Naive B cell (primary cell): ENCODE data around the gene TEX264. TPM values are rescaled to one million over a fixed set of nuclear protein-coding genes. Genes with fewer than 3 reads are reported as not detected.
A peak's percentile ranks its signal among the peaks of the same experiment; 100 is the strongest.

Experiments used
- ATAC-seq, 2 donors: fragments of 150-1000 bp; cut with Tn5 transposase; 2 replicates each; pipeline ENCODE4 v1.10.0; 2021; ENCODE audit warnings: low read depth in 2 of 2, mild to moderate bottlenecking in 2 of 2, moderate library complexity in 2 of 2
- DNase-seq: peaks from one replicate; pipeline ENCODE4 v3.0.0; 2022
- H3K27ac Mint-ChIP-seq, 6 donors: one replicate each; pipeline ENCODE4 v1.8.0; 2020 to 2022; ENCODE audit warnings: mild to moderate bottlenecking in 6 of 6, mixed read lengths in 6 of 6, moderate library complexity in 5 of 6, inconsistent platforms in 2 of 6
- H3K27me3 Mint-ChIP-seq, 3 donors: one replicate each; pipeline ENCODE4 v1.8.0; 2021 to 2022; ENCODE audit warnings: mixed read lengths in 3 of 3, mild to moderate bottlenecking in 1 of 3
- H3K36me3 Mint-ChIP-seq, 2 donors: one replicate each; pipeline ENCODE4 v1.8.0; 2020 to 2022; ENCODE audit warnings: mixed read lengths in 2 of 2, inconsistent platforms in 1 of 2, mild to moderate bottlenecking in 1 of 2
- H3K4me1 Mint-ChIP-seq, 3 donors: one replicate each; pipeline ENCODE4 v1.8.0; 2020 to 2022; ENCODE audit warnings: mixed read lengths in 3 of 3, inconsistent platforms in 1 of 3, mild to moderate bottlenecking in 1 of 3, moderate library complexity in 1 of 3
- H3K4me3 Mint-ChIP-seq, 8 donors: one replicate each; pipeline ENCODE4 v1.8.0; 2020 to 2022; ENCODE audit warnings: mild to moderate bottlenecking in 8 of 8, mixed read lengths in 8 of 8, moderate library complexity in 8 of 8, inconsistent platforms in 2 of 8
- H3K9me3 Mint-ChIP-seq, 7 donors: one replicate each; pipeline ENCODE4 v1.8.0; 2020 to 2022; ENCODE audit warnings: mixed read lengths in 7 of 7, mild to moderate bottlenecking in 5 of 7, inconsistent platforms in 2 of 7, moderate library complexity in 1 of 7
- polyA plus RNA-seq, 6 donors: library from polyadenylated mRNA; unstranded; fragments of 300-500 nt; fragmentation: Illumina TruSeq; gene quantifications; one replicate each; pipeline ENCODE4 v1.2.3, GENCODE V29; 2021; ENCODE audit warnings: low read depth in 6 of 6

The TEX264 gene
- polyA plus RNA-seq, 6 donors from 2014 or later = 69.7 to 101 (median 87.2) TPM

DNA sequence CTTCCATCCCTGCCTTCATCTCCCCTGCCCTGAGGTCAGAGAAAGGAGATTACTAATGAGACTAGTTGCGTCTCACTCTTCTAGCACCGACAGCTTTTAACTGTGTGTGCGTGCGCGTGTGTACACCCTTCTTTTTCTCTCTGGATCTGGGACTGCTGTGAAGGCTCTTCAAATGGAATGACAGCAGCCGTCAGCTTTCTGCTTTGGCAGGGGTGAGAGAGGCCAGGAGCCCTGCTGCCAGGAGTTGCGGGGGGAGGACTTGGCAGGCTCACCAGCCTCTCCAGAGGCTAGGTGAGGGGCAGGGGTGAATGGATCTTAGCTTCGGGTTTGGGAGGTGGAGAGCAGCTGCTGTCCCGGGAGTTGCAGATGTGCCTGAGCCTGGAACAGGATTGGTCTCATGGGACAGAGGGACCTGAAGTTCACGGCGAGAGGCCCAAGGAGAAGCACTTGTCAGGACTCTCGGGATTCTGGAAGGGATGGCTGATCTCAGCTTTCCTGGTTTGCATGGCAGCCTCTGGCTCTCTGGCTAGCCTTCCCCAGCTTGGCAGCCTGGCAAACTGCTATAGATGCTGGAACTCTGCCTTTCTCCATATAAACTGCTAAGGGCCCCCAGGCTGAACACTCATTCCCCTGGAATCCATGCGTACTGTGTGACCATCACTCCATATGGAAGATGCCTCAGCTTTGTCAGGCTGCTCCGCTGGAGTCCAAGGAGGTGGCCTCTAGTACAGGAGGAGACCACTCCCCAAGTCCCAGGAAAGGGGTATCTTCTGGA, 16.6 kb downstream of the TEX264 start:
- no peak for DNase-seq
- H3K27me3 Mint-ChIP-seq = no peaks in the 10 kb centered on the region
- no peaks in the 10 kb centered on the region for H3K9me3 Mint-ChIP-seq
- H3K4me3 Mint-ChIP-seq = peak overlapping the region in 4 of 8 donors; percentile 29 to 77 (median 67)
- peaks cover 44 to 58% (median 55%) of the 10 kb centered on the region in 3 donors for H3K4me1 Mint-ChIP-seq
- peak overlapping the region; percentile 69 to 97 (median 94) for H3K27ac Mint-ChIP-seq
- no peak for ATAC-seq
- H3K36me3 Mint-ChIP-seq = peaks cover 0 to 7% of the 10 kb centered on the region in 2 donors

GRCh38 chr3:51688206-51688600, 17.2 kb downstream of the TEX264 start:
- H3K4me3 Mint-ChIP-seq = peak overlapping the region in 1 of 8 donors; percentile 1
- H3K9me3 Mint-ChIP-seq = no peaks in the 10 kb centered on the region
- ATAC-seq (no peak), DNase-seq (no peak)
- H3K27me3 Mint-ChIP-seq = no peaks in the 10 kb centered on the region
- H3K27ac Mint-ChIP-seq = peak overlapping the region in 3 of 6 donors; percentile 64 to 69 (median 66)
- H3K36me3 Mint-ChIP-seq = peaks cover 0 to 7% of the 10 kb centered on the region in 2 donors
- peaks cover 38 to 52% (median 49%) of the 10 kb centered on the region in 3 donors for H3K4me1 Mint-ChIP-seq

DNA sequence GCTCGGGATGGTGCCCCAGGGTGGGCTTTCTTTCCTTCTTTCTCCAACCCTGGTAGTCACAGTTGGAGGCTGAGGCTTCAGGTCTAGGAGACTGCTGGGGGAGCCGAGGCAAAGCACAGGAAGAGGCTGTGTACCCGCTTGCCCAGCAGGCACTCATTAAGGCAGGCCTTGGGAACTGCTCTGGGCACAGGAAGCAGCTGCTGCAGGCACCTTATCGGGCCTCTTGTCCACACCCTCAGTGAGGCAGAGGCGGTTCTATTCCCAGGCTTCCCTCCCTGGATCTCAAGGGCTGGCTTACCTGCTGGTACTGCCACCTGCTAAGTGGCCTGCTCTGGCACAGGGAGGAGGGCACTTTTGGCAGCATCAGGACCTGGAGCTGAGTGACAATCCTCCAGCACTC, 20.0 kb downstream of the TEX264 start:
- Mint-ChIP-seq H3K36me3 (peaks cover 0 to 15% of the 10 kb centered on the region in 2 donors), H3K27me3 (no peaks in the 10 kb centered on the region), H3K27ac (peak overlapping the region in 1 of 6 donors; percentile 92), H3K4me3 (no peak overlapping the region), H3K4me1 (peaks cover 26 to 32% (median 32%) of the 10 kb centered on the region in 3 donors), H3K9me3 (no peaks in the 10 kb centered on the region)
- ATAC-seq = no peak
- DNase-seq = no peak

DNA sequence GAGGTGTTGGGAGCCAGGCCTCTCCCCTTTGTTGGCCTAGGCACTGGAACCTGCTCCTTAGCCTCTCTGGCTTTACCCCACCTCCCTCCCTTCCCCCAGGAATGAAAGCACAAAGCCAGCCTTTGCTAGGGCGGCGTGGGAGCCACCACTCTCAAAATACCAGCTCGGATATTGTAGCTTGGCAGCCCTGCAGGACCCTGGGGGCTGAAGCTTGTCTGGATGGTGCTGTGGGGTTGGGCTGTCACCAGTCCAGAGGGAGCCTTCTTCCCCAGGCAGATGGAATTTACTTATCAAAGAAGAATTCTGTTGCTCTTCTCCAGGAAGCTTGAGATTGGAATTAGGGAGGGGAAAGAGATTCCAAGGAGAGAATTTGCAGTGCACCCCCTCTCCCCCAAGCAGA, 20.9 kb downstream of the TEX264 start:
- Mint-ChIP-seq H3K4me1 (peaks cover 18 to 23% (median 22%) of the 10 kb centered on the region in 3 donors), H3K27ac (peak overlapping the region in 3 of 6 donors; percentile 37 to 87 (median 49)), H3K4me3 (no peak overlapping the region), H3K9me3 (no peaks in the 10 kb centered on the region), H3K27me3 (no peaks in the 10 kb centered on the region), H3K36me3 (peaks cover 0 to 15% of the 10 kb centered on the region in 2 donors)
- DNase-seq = no peak
- no peak for ATAC-seq

DNA sequence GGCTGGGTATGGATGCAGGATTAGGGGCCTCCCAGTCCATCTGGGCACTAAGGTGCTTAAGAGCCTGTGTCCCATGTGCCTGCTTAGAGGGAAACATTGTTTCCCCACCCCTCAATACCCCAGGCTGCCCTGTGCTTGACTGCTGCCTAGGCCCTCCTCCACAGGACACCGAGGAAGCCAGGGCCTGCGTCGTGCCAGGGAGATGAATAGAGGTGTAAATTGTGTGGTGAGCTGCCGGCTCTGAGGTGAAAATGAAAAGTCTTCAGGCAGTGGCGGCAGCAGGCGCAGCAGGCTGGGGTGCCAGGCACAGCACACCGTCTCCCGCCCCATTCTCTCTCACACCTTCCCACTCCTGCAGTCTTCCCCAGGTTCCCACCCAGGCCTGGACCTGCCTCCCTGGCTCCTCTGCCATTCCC, 21.9 kb downstream of the TEX264 start:
- Mint-ChIP-seq H3K9me3 (no peaks in the 10 kb centered on the region), H3K27me3 (no peaks in the 10 kb centered on the region), H3K27ac (no peak overlapping the region), H3K4me1 (peaks cover 10 to 13% (median 12%) of the 10 kb centered on the region in 3 donors), H3K4me3 (no peak overlapping the region), H3K36me3 (peaks cover 1 to 20% of the 10 kb centered on the region in 2 donors)
- DNase-seq (no peak), ATAC-seq (no peak)

- peaks cover 4 to 12% (median 12%) of the 10 kb centered on the region in 3 donors for H3K4me1 Mint-ChIP-seq
- no peak for ATAC-seq
- H3K27ac Mint-ChIP-seq = peak overlapping the region in 1 of 6 donors; percentile 58
These were observed 25.9 kb downstream of the TEX264 start for GRCh38 chr3:51696954-51697353.

DNA sequence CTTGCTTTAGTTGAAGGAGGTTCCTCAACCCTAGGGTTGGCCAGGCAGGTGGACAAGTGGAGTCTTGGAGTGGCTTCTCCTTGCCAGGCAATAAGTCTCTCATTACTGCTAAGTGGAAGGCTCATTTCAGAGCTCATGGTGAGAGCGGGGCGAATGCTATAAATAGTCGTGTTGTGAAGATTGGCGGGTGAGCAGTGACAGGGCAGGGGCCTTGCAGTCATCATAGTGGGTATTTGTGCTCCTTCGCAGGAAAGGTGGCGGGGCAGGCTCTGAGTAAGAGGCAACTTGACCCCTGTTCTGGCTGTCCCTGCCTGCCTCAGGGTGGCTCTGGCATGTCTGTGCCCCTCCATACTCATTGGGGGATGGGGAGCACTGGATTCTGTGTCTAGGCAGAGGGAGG, 27.2 kb downstream of the TEX264 start:
- Mint-ChIP-seq H3K36me3 (peaks cover 7 to 30% of the 10 kb centered on the region in 2 donors), H3K9me3 (no peaks in the 10 kb centered on the region), H3K27ac (peak overlapping the region in 1 of 6 donors; percentile 32), H3K4me1 (peaks cover 4 to 12% (median 12%) of the 10 kb centered on the region in 3 donors), H3K27me3 (no peaks in the 10 kb centered on the region), H3K4me3 (peak overlapping the region in 1 of 8 donors; percentile 22)
- DNase-seq = no peak
- no peak for ATAC-seq

More at GRCh38 chr3:51696954-51697353, 25.9 kb downstream of the TEX264 start:
- no peak overlapping the region for H3K4me3 Mint-ChIP-seq
- H3K9me3 Mint-ChIP-seq = no peaks in the 10 kb centered on the region
- H3K27me3 Mint-ChIP-seq = no peaks in the 10 kb centered on the region
- DNase-seq = no peak
- H3K36me3 Mint-ChIP-seq = peaks cover 7 to 30% of the 10 kb centered on the region in 2 donors

DNA sequence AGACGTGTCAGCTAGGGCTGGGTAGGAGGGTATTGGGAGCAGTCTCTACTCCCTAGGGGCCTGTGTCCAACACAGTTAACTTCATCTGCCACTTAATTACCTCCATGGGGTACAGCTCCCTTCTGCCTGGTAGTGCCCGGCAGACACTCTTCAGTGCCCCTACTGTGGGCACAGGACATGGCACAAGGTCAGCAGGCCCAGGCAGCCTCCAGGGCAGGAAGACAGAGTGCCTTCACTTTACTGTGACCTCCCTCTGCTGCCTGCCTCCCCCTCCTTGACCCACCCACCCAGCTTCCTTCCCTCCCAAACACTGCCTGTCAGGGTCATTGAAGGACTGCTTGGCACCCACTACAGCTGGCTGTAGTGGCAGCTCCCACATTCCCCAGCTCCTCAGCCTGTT, 29.4 kb downstream of the TEX264 start:
- Mint-ChIP-seq H3K9me3 (no peaks in the 10 kb centered on the region), H3K4me1 (peaks cover 6 to 17% (median 9%) of the 10 kb centered on the region in 3 donors), H3K27ac (no peak overlapping the region), H3K27me3 (no peaks in the 10 kb centered on the region), H3K4me3 (no peak overlapping the region), H3K36me3 (peaks cover 7 to 31% of the 10 kb centered on the region in 2 donors)
- ATAC-seq = no peak
- DNase-seq = no peak

DNA sequence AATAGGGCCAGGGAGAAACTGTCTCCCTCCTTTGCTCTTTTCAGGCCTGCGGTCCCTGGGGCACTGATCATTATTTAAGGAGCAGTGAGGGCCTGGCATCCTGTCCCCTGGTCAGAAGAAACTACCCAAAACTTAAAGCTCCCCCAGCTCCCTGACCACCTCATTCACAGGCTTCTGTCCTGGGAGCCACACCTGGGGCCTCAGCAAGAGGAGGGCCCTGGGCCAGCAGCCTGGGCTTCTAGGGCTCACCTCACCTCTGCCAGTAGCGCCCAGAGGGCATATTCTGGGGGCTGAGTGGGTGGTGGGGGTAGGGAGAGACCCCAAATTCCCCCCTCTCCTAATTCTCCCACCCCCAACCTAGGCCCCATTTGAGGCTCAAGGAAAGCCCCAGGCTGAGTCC, 31.1 kb downstream of the TEX264 start:
- DNase-seq (no peak), ATAC-seq (no peak)
- H3K9me3 Mint-ChIP-seq = no peaks in the 10 kb centered on the region
- no peak overlapping the region for H3K27ac Mint-ChIP-seq
- peaks cover 6 to 24% (median 18%) of the 10 kb centered on the region in 3 donors for H3K4me1 Mint-ChIP-seq
- no peaks in the 10 kb centered on the region for H3K27me3 Mint-ChIP-seq
- H3K36me3 Mint-ChIP-seq = peaks cover 7 to 31% of the 10 kb centered on the region in 2 donors
- H3K4me3 Mint-ChIP-seq = no peak overlapping the region

GRCh38 chr3:51703068-51703760, 32.2 kb downstream of the TEX264 start:
- Mint-ChIP-seq H3K27me3 (no peaks in the 10 kb centered on the region), H3K4me3 (no peak overlapping the region), H3K36me3 (peaks cover 4 to 24% of the 10 kb centered on the region in 2 donors), H3K27ac (no peak overlapping the region), H3K9me3 (no peaks in the 10 kb centered on the region), H3K4me1 (peaks cover 6 to 29% (median 25%) of the 10 kb centered on the region in 3 donors)
- DNase-seq (no peak), ATAC-seq (no peak)

GRCh38 chr3:51703761-51704510, 32.9 kb downstream of the TEX264 start:
- Mint-ChIP-seq H3K9me3 (no peaks in the 10 kb centered on the region), H3K27ac (peak overlapping the region in 2 of 6 donors; percentile 55 to 87), H3K4me1 (peaks cover 6 to 29% (median 25%) of the 10 kb centered on the region in 3 donors), H3K4me3 (no peak overlapping the region), H3K27me3 (no peaks in the 10 kb centered on the region), H3K36me3 (peaks cover 0 to 19% of the 10 kb centered on the region in 2 donors)
- ATAC-seq (no peak), DNase-seq (no peak)

DNA sequence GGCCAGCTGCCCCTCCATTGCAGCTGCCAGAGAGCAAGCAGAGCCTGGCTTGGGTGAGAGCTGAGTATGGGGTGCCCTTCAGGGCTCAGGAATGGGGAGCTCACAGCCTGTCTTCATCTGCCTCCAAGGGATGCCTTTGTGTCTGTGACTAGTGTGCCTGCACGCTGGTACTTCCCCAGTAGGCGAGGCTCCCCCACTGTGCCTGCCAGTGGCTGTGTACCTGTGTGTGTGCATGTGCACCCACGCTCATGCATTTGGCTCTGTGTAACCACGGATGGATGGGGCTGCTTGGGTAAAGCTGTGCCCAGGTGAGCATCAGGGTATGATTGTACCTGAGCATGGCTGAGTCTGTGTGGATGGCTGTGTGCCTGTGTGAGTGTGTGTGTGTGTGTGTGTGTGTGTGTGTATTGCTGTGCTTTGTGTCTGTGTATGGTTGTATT, 33.5 kb downstream of the TEX264 start:
- H3K27me3 Mint-ChIP-seq = no peaks in the 10 kb centered on the region
- ATAC-seq (no peak), DNase-seq (no peak)
- H3K9me3 Mint-ChIP-seq = no peaks in the 10 kb centered on the region
- H3K4me3 Mint-ChIP-seq = no peak overlapping the region
- peak overlapping the region in 1 of 6 donors; percentile 55 for H3K27ac Mint-ChIP-seq
- peaks cover 1 to 29% (median 25%) of the 10 kb centered on the region in 3 donors for H3K4me1 Mint-ChIP-seq
- peaks cover 0 to 13% of the 10 kb centered on the region in 2 donors for H3K36me3 Mint-ChIP-seq
